Skin of body (tissue), 2 donors: ENCODE results near the gene SLC9C2. TPM values are rescaled to one million over a fixed set of nuclear protein-coding genes. Genes with fewer than 3 reads are reported as not detected.
"Not testable (repeated sequence)": the region's sequence is repeated elsewhere in the genome, so short reads cannot be mapped to it uniquely, and the experiment has no call there.

ENCODE experiments used
- DNase-seq: peaks from one replicate; lab custom pipeline; 2025; lab: John Stamatoyannopoulos, UW
- total RNA-seq: library from RNA; depleted of rRNA; stranded (reverse); fragments of >200 nt; gene quantifications from one replicate; pipeline ENCODE4 v1.2.3, GENCODE V29; 2014

Gene SLC9C2, protein sequence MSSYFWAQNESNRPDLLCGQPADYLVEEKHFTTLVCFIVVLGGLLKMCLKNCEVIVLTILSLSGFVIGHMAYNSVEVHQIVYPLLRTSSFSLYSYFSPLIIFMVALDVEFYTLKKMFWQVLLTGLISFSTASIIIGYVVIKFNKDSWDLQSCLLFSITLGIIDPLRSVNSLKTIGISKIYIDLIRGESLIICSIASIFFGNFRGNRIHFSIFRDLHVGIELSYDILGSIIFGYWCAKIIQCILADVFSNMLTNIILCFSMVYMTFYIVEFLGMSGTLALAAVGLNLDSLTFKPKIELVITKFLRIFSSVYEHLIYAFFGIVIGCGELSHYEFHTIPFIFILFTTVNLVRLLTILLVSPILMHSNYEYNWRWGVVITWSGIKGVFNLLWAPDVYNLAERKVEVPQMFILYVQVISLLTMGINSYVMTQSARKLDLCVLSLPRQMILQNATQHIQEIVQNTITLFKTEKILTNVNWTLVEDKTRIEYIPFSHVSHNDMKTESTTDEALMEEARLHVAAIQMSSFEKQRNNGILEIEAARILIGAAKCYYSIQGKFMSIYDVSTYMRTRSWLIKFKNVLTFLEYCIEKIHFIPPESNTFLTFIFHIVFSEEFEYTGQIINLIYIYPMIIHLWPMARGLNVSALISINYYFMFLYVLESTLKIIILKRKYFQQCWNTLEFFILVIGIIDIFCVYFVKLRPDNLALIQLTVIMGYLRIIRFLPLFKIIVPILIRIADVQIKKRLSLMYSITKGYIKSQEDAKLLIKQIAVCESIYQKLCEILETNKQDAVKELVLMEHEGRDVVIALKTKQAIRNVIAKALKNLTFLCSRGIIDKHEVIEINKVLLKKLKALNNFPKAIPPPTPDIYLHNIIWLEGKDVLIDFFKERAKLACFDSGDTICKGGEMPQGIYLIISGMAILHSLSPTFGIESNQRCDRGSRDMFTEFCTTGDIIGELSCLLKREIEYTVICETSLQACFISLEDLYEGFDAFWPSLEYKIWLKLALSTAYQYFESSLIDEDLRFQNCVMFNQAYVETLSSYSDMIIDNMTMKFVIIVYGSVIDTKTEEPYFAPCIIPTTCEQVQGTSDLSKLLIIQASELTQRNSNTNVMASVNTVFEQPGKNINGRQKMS
- total RNA-seq = not detected

DNA sequence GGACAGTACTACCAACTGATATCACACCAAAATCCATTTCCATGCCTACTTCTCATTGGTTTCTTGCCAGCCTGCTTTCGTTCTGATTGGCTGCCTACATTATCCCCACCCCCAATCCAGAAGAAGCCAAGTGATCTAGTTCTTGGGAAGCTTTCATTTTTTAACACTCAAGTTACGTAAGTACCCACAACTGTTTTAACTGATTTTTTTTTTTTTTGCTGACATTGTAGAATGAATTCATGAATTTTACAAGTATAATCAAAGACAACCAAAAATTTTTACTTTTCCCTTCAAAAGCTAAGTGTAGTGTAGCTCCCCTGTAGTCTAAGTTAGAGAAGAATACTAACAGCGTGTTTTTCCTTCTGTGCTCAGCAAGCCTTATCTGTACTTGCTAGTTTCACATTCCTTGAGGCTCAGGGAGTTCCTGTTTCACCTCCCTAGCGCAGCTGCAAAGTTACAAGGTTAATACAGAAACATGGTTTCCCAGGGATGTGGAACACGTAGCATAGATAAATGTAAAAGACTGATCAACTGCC lies at the start of gene SLC9C2:
TSS of gene SLC9C2 (minus strand) at position 17 of the 536 bp plus-strand sequence. CDS start 1,296 bp downstream, outside the sequence.
- no peak for DNase-seq

DNA sequence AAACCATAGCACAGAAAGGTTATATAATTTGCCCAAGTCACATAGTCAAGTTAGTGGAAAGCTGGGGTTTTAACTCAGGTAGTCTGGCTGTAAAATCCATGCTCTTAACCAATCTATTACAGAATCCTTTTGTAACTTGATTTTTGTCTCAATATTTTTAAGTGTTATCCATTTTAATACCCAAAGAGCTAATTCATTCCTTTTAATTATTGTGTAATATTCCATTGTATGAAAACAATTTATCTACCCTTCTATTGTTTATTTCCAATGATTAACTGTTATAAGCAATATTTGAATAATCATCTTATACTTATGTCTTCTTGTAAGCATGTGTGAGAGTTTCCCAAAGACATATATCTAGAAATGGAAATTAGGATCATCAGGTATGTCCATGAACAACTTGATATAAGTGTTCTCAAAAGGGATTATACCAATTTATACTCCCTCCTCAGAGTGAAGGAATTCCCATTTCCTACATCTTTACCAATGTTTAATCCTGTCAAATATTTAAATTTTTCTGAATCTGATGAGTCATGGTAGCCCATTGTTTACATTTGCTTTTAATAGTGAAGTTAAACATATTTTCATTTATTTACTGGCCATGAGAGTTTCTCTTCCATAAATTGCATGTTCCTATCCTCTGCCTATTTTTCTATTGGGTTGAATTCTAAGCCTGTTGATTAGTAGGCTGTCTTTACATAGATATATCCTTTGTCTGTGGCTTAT lies 46.2 kb upstream of the SLC9C2 start:
- DNase-seq = no peak

GRCh38 chr1:173646656-173647055 lies 43.8 kb upstream of the SLC9C2 start:
- DNase-seq = no peak

DNA sequence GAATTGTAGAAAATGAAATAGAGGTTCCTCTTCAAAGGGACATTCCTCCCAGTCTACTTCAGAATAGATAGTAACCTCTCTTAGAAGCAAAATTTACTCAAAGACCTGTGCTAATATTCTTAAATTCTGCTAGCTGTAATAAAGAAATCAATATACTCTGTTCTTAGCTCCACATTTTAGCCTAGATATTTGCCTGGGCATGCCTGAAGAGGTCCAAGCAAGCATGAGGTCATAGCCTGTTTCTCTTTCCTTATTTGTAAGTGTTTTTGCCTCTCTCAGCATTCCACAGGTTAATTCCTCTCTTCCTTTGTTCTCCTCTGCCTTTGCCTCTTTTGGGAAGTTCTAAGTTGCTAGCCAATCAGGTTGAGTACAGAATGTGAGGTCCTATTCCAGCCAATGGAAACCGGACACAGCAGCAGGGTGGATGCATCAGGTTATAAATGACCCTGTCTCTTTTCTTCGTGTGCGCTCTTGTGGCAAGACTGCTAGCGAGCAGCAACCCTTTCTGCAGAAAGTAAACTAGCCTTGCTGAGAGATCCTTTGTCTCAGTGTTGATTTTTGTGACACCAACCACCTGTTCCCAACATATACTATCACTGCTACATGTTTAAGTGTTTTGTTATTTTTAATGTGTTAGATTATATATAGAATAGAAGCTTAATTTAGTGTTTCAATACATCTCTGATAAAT lies 39.7 kb upstream of the SLC9C2 start:
- DNase-seq = not testable (repeated sequence)

GRCh38 chr1:173639102-173639501 lies 36.2 kb upstream of the SLC9C2 start:
- no peak for DNase-seq

DNA sequence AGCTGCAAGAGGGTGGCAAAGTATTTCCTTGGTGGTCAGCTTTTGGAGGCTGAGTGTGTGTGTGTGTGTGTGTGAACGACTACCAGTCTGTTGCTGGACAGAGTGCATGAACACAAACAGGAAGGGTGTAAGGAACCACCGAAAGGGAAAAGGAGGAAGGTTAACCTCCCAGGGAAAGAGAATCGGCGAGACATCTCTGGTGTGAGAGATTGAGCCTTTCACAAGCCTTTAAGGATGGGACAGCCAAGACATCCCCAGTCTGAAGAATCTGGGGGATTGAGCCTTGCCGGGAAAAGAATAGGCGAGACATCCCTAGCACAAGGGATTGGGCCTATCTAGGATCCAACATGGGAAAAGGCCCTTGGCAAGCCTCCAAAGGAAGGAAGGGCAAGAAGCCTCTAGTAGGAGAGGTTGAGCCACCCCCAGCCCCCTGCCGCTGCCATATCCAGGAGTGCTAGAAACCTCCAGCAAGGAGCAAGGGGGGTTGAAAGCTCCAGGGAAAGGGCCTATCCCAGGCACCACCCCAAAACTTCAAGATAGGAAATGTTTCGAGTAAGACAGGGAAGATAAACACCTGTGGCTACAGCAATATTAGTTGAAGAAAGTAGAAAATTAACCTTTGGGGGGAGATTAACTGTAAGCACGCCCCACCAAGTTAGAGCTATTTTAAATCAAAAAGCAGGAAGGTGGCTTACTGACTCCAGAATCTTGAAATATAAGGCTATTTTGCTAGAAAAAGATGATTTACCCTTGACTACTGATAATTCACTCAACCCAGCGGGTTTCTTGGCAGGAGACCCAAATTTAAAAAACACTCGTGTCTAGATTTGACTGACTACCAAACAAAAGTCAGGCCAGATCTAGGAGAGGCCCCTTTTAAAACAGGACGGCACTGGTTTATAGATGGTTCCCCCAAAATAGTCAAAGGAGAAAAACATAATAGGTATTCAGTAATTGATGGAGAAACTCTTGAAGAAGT lies 35.5 kb upstream of the SLC9C2 start:
- DNase-seq = no peak

- DNase-seq = not testable (repeated sequence)
Measured at GRCh38 chr1:173637236-173638042, 34.6 kb upstream of the SLC9C2 start.

GRCh38 chr1:173635116-173635515 lies 32.2 kb upstream of the SLC9C2 start, which contains the start of gene TEX50:
Gene TEX50, plus strand, starts transcription at chr1:173635338. Its CDS starts 184 bp downstream, at chr1:173635522.
- no peak for DNase-seq

GRCh38 chr1:173628888-173629287 lies 26.0 kb upstream of the SLC9C2 start:
- no peak for DNase-seq

GRCh38 chr1:173627269-173627668 lies 24.4 kb upstream of the SLC9C2 start:
- no peak for DNase-seq

GRCh38 chr1:173616859-173617258 lies 14.0 kb upstream of the SLC9C2 start:
- DNase-seq = no peak

DNA sequence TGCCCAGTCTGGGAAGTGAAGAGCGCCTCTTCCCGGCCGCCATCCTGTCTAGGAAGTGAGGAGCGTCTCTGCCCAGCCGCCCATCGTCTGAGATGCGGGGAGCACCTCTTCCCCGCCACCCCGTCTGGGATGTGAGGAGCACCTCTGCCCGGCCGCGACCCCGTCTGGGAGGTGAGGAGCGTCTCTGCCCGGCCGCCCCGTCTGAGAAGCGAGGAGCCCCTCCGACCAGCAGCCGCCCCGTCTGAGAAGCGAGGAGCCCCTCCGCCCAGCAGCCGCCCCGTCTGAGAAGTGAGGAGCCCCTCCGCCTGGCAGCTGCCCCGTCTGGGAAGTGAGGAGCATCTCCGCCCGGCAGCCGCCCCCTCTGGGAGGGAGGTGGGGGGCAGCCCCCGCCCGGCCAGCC lies 10.2 kb upstream of the SLC9C2 start:
- DNase-seq = not testable (repeated sequence)

GRCh38 chr1:173608503-173609216 lies 5.8 kb upstream of the SLC9C2 start:
- DNase-seq = no peak

- DNase-seq = no peak
Measured at GRCh38 chr1:173601588-173601987, 1.3 kb downstream of the SLC9C2 start.

- no peak for DNase-seq
Measured at GRCh38 chr1:173596097-173596825, 6.6 kb downstream of the SLC9C2 start.

GRCh38 chr1:173591138-173591537 lies 11.7 kb downstream of the SLC9C2 start:
- DNase-seq = not testable (repeated sequence)

DNA sequence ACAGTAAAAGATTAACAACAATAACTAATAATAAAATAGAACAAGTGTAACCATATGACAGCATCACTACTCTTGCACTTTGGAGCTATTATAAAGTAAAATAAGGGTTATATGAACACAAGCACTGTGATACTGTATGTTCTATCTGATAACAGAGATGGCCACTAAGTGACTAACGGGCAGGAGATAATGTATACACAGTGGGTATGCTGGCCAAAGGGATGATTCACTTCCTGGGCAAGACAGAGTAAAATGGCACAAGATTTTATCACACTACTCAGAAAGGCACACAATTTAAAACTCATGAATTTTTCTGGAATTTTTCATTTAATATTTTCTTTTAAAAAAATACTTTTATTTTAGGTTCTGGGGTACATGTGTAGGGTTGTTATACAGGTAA lies 12.3 kb downstream of the SLC9C2 start:
- no peak for DNase-seq
